GM10266 (cell line): ENCODE measurements around the gene B3GNT5.
"Not testable (repeated sequence)": the region's sequence is repeated elsewhere in the genome, so short reads cannot be mapped to it uniquely, and the experiment has no call there.

Experiments
- DNase-seq: peaks from one replicate; pipeline ENCODE4 v3.0.0; 2012; ENCODE audit errors: extremely low spot score
- TF ChIP-seq, protein P1 (sequence below): IDR thresholded peaks from 2 replicates; pipeline ENCODE4 v1.5.1; 2012; ENCODE audit warnings: mild to moderate bottlenecking, low read depth; ENCODE audit not compliant: control insufficient read depth, insufficient read depth; ENCODE audit errors: missing control alignments

B3GNT5 gene

DNA sequence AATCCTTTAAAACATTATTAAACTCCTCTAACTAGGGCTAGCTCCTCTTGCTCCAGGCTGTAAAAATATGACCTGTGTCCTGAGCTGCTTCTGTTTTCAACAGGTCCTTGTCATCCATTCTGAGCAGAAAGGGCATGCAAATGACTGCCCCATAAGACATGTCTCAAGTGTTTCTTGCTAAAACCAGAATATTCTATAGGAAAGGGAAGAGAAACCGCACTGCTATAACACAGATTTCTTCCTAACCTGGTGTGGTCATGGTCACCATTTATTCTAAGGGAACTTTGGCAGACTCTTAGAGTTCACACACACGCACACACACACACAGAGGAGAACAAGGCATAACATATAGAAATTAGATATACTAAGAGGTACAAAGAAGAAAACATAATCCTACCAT, 34.2 kb upstream of the B3GNT5 start:
- no peak for DNase-seq

DNA sequence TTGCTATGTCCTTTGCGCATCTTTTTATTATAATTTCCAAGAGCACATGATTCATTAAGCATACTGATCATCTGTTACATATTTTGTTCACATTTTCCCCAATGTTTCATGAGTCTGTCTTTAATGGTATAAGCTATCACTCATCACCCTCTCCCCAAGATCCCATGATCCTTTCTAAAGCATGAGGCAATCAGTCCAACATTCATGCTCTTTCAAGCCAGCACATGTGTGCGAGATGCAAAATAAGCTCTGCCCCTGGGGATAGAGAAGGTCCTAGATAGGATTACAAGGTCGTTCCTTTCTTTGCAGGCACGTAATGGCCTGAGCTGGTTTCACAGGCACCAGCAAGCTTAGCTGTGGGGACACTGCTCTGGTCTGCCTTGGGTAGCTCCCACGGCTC, 32.2 kb upstream of the B3GNT5 start:
- DNase-seq = no peak
- TF ChIP-seq, protein P1, sequence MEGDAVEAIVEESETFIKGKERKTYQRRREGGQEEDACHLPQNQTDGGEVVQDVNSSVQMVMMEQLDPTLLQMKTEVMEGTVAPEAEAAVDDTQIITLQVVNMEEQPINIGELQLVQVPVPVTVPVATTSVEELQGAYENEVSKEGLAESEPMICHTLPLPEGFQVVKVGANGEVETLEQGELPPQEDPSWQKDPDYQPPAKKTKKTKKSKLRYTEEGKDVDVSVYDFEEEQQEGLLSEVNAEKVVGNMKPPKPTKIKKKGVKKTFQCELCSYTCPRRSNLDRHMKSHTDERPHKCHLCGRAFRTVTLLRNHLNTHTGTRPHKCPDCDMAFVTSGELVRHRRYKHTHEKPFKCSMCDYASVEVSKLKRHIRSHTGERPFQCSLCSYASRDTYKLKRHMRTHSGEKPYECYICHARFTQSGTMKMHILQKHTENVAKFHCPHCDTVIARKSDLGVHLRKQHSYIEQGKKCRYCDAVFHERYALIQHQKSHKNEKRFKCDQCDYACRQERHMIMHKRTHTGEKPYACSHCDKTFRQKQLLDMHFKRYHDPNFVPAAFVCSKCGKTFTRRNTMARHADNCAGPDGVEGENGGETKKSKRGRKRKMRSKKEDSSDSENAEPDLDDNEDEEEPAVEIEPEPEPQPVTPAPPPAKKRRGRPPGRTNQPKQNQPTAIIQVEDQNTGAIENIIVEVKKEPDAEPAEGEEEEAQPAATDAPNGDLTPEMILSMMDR = no peak

More for the DNA sequence above, 34.2 kb upstream of the B3GNT5 start:
- TF ChIP-seq, protein P1 = no peak

DNA sequence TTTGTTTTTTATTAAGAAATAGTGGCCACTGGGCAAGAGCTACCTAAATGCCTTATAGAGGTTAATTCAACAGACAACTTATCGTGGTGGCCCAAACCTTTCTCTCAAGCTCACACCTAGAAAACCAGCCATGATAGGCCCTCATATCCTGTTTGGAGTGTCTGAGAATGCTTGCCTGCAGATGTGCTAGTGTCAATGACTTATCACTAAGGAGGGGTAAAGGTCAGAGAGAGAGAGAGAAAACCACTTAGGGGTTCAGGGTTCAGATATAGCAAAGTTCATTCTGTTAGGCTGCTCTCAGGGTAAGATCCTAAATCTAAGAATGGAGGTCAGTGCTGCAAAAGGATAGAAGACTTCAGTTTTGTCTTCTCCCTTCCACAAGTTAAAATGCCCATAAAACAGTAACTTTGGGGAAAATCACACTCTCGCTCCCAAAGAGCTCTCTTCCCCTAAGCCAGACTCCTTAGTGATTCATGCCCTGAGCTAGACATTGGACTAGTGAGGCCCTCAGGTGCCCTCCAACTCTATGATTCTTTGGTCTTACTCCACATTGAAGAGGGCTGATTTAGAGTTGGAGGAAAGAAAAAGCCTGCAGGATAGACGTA, 30.3 kb upstream of the B3GNT5 start:
- DNase-seq = no peak
- TF ChIP-seq, protein P1 = no peak

DNA sequence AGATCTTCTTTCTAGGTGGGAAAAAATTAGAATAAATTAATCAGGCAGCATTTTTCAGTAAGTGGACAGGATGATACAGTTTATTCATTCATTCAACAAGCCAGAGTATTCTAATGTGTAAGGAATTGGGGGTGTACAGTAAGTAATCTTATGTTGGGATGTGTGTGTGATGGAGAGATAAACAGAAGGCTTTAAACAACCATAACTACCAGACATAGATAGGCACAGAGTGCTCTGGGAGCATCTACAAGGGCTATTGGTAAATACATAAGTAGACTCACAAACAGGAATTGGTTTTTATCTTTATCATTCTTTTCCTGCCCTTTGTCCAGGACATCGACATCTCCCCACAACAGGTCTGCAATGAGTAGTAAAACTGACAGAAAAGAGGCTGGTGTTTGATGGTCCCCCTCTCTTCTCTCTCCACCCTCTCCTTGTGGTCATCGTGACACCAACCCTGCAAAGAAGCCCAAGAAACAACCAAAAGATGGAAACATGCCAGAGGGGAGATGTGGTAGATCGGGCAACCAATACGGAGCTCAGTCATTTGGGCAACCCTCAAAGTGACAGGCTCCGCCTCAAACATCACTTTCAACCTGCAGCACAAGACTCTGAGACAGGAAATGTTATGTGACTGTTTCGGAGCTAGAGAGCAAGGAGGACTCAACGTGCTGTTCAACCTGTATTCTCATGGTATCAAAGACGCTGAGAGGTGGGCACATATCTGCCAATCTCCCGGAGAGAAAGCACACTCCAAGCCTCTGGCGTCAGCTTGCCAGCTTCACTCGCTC, 28.7 kb upstream of the B3GNT5 start:
- DNase-seq = no peak
- TF ChIP-seq, protein P1 = no peak

DNA sequence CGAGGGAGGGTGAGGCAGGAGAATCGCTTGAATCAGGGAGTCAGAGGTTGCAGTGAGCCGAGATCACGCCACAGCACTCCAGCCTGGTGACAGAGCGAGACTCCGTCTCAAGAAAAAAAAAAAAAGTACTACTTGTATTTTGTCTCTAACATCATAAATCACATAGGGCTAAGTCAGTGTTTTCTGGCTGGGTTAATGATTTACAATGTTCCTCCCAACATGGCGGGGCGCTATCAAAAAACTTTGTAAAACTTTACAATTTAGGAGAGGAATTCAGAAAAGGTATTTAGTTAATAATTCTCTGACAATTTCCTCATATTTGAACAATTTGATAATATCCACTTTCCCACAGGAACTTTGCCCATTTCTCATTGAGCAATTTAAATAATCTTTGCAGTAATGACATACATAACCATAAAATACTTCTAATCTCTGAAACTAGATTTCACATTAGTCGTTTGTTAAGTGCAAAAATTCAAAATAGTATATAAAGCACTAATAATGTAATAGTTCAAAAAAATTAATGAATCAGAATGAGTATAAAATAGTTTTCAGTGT, 26.6 kb upstream of the B3GNT5 start:
- TF ChIP-seq, protein P1 = no peak
- no peak for DNase-seq

DNA sequence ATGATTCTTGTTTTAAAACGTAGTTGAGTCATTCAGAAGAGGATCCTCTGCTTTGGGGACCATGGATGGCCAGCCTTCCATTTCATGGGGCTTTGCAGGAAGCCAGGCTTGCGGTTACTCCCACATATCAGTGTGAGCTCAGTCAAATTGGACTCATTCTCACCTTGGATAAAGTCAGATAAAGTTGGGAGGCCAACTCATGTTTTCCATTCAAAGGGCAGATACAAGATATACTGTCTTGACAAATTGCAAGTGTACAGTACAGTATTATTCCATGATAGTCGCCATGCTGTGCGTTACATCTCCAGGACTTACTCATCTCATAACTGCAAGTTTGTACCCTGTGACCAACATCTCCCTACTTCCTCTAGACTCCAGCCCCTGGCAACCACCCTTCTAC, 25.5 kb upstream of the B3GNT5 start:
- DNase-seq = no peak
- TF ChIP-seq, protein P1 = no peak

DNA sequence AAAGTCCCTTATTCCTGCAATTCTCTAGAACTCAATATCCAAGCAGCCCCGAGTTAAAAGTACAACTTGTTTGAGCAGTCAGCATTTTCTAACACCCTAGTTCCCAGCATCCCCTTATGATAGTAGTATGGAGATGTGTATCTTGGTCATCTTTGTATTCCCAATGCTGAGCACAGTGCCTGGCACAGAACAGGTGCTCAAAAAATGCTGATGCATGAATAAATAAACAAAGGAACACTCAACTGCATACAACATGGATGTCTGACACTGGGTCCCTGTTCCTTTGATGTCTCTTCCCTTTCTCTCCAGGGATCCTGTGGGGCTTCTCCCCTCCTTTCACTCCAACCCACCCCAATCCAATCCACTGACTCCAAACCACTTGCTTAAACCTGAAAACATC, 23.9 kb upstream of the B3GNT5 start:
- TF ChIP-seq, protein P1 = no peak
- DNase-seq = no peak

DNA sequence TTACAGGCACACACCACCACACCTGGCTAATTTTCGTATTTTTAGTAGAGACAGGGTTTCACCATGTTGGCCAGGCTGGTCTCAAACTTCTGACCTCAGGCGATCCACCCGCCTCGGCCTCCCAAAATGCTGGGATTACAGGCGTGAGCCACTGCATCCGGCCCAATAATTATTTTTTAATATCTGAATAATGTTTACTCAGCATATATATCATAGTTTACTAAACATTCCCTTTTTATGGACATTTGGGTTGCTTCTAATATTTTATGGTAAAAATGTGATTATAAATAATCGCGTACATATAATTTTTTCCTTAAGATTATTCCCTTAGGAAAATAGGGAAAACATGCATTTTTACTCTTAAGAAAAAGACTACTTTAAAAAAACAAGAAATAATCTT, 22.8 kb upstream of the B3GNT5 start:
- DNase-seq = not testable (repeated sequence)
